B cell (primary cell): ENCODE measurements around the gene VWA8.

Source experiments
- EZH2 ChIP-seq: IDR thresholded peaks from 2 replicates; pipeline ENCODE4 v1.6.1; 2012; ENCODE audit warnings: borderline replicate concordance, low read depth, mild to moderate bottlenecking, moderate library complexity, low read length; ENCODE audit not compliant: insufficient read depth, poor library complexity, severe bottlenecking
- TF ChIP-seq, protein P1 (sequence below): fragments of 200-600 bp; IDR thresholded peaks from one replicate; pipeline ENCODE4 v1.8.0; 2022; ENCODE audit warnings: antibody characterized with exemption, mild to moderate bottlenecking

GRCh38 chr13:41639237-41639904 is 321.5 kb downstream of the VWA8 start:
- TF ChIP-seq, protein P1, sequence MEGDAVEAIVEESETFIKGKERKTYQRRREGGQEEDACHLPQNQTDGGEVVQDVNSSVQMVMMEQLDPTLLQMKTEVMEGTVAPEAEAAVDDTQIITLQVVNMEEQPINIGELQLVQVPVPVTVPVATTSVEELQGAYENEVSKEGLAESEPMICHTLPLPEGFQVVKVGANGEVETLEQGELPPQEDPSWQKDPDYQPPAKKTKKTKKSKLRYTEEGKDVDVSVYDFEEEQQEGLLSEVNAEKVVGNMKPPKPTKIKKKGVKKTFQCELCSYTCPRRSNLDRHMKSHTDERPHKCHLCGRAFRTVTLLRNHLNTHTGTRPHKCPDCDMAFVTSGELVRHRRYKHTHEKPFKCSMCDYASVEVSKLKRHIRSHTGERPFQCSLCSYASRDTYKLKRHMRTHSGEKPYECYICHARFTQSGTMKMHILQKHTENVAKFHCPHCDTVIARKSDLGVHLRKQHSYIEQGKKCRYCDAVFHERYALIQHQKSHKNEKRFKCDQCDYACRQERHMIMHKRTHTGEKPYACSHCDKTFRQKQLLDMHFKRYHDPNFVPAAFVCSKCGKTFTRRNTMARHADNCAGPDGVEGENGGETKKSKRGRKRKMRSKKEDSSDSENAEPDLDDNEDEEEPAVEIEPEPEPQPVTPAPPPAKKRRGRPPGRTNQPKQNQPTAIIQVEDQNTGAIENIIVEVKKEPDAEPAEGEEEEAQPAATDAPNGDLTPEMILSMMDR = no peak
- TF ChIP-seq EZH2 = no peak
